ENCODE results near the gene FBXO8.
"Not testable (repeated sequence)": the region's sequence is repeated elsewhere in the genome, so short reads cannot be mapped to it uniquely, and the experiment has no call there.

The FBXO8 gene, protein sequence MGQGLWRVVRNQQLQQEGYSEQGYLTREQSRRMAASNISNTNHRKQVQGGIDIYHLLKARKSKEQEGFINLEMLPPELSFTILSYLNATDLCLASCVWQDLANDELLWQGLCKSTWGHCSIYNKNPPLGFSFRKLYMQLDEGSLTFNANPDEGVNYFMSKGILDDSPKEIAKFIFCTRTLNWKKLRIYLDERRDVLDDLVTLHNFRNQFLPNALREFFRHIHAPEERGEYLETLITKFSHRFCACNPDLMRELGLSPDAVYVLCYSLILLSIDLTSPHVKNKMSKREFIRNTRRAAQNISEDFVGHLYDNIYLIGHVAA

DNA sequence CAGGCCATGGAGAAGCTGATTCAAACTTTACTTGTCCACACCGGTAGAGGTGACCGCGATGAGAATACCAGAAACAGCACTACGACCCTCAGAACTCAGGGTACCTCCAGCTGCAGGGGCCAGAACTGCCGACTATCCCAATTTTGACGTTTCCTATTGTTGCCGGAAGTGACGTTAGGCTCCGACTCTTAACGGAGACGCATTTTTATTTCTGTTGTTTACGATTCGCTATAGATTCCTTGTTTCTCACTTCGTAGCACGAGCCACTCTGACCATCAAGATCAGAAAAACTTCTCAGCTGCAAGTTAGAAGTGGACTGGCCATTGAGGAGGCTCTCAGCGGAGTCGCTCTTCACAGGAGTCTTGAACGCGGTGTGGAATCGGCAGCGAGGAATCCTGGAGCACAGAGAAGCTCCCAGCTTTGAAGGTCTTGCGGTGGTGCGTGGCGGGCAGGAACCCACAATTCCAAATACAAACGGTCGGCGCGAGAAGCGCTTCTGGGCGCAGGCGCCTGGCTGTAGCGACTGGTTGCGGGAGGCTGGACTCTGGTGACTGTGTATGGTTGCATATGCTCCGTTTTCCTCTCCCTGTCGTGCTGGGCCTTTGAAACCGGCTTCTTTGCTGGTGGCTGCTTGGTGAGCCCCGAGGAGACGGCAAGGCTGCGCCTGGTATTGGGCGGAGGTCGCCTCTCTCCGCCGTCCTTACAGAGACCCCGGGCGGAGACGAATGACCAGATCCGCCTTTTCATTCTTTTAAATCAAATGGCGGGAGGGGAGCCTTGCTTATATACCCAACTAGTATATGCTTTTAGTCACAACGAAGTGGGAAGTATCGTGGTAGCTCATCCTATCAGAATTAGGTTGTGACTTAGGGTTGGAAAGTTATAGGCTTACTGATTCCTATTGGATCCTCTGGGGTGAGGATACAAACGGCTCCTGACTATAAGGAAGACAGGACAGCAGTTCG lies at the start of gene FBXO8, which contains the start of gene CEP44:
FBXO8 (minus strand) TSS at position 161 of the 965 bp plus-strand sequence. CDS start 20,575 bp downstream, outside the sequence.
CEP44 (plus strand) TSS at position 405 of the 965 bp plus-strand sequence. CDS start 15,211 bp downstream, outside the sequence.
- in situ Hi-C loops (cut with MboI; ENCODE audit: low pct_unique_long_range_greater_than_20kb, low sequenced_read_pairs): no loop called here
- DNase-seq: peak; percentile 85

DNA sequence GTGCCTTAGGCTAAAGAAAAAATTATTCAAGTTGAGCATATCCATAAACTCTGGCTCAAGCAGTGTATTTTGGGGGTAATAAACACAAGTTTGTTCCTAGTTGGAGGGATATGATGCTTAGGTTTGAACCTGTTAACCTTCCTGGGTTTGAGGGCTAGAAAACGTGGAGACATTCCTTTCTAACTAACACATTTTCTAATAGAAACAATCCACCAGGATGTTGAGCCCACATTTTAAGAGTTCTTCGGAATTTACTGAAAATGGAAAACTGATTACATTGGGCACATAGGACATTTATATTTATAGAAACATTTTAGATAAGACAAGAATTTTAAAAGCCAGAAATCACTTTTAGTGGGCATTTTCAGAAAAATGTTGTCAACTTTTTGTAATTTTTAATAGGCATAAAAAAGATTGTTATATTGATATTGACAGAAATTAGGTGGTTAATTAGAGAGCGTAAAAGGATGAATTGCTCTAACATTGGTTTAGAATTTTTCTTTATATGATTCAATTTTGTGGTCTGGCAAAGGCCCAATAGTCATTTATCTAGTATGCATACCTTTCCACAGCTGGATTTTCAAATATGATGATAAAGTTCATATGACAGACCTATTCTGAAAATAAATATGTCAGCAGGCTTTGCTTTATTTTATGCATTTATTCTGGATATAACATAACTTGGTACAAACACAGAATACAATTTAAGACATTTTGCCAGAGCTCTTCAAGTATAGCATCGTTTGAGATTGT lies 49.5 kb upstream of the FBXO8 start:
- in situ Hi-C loops (cut with MboI; ENCODE audit: low pct_unique_long_range_greater_than_20kb, low sequenced_read_pairs): no loop called here
- DNase-seq: no peak

DNA sequence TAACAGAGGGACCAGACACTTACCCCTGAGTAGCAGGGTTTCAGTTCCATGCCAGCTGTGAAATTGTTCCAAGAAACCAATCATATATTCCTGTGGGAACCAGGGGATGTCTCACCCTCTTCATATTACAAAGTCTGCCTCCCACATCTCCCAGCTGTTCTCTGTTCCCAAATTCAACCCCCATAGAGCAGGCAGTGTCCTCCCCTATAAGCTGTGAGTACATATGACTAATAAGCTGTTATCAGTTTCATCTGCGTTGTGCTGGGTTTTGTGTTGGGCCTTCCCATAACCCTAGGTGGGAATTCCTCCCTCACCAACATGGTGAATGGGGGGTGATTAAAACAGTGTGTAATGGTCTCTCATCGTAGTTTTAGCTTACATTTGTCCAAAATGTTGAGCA lies 41.3 kb upstream of the FBXO8 start:
- in situ Hi-C loops (cut with MboI; ENCODE audit: low pct_unique_long_range_greater_than_20kb, low sequenced_read_pairs): no loop called here

DNA sequence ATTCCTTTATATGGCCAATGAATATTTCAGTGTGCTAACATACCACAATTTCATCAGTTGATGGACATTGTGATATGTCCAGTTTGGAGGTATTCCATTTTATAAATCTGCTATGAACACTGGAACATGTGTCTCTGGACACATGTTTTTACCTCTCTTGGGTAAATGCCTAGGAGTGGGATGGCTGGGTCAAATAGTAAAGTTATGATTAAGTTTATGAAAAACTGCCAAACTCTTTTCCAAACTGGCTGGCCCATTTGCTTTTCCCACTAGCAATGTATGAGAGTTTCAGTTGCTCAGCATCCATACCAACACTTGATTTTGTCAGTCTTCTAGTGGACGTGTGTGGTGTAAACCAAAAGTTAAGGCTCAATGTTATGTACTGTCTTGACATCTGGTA lies 40.8 kb upstream of the FBXO8 start:
- in situ Hi-C loops (cut with MboI; ENCODE audit: low pct_unique_long_range_greater_than_20kb, low sequenced_read_pairs): no loop called here
- no peak for DNase-seq

More for the DNA sequence above, 41.3 kb upstream of the FBXO8 start:
- DNase-seq: no peak

DNA sequence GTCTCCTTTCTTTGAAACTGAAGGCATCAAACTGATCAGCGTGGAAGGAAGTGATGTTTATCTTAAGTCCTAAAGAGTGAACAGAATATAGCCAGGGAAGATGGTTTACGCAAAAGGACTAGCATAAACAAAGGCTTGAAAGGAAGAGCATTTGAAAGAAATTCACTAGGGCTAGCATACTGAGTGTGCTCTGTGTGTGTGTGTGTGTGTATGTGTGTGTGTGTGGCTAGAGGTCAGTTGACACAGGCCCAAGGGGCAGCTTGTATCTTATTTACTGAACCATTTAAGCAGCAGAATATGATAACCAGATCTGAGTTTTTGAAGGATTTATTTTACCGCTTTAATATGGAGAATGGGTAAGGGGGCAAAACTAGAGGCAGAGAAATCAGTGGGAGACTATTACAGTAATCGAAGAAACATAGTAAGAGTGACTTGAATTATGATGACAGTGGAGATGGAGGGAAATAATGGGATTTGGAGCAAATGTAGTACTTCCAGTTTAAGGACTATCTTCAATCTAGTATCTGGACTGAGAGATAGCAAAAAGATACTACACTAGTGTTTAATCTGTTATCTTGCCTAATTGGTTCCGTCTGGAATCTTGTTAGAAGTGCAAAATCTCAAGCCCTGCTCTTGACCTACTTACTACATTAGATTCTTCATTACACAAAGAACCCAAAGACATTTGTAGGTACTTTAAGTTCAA lies 37.2 kb upstream of the FBXO8 start:
- in situ Hi-C loops (cut with MboI; ENCODE audit: low pct_unique_long_range_greater_than_20kb, low sequenced_read_pairs): no loop called here
- DNase-seq: peak; percentile 8

DNA sequence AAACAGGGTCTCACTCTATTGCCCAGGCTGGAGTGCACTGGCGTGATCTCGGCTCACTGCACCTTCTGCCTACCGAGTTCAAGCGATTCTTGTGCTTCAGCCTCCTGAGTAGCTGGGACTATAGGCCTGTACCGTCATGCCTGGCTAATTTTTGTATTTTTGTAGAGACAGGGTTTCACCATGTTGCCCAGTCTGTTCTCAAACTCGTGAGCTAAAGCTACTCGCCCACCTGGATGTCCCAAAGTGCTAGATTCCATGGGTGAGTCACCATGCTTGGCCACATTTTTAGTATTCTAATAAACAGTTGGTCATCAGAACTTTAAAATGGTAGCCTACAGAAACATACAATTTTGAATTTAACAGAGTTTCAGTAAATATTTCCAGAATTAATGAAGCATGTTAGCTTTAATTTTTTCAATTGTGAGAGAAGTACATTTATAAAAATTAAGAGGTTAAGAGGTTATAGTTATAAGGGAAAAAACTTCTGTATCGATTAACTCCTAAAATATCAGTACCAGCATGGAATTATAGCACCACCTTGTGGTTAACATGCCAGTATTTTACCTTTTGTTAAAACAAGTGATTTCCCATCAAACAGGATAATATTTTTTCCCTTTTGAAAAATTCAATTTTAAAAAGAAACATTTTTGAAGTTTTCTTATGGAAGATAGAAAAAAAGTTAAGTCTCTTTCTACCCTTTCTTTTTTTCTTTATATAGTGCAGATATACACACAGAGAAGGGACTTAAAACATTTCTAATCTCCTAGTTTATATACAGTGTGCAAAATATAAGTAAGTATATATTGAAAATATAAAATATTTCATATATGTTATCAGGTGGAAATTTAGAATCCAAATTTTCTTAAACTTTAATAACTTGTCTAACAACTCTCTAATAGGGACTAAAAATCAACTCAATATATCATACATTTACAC lies 35.6 kb upstream of the FBXO8 start:
- peak; percentile 24 for DNase-seq
- in situ Hi-C loops (cut with MboI; ENCODE audit: low pct_unique_long_range_greater_than_20kb, low sequenced_read_pairs): no loop called here

DNA sequence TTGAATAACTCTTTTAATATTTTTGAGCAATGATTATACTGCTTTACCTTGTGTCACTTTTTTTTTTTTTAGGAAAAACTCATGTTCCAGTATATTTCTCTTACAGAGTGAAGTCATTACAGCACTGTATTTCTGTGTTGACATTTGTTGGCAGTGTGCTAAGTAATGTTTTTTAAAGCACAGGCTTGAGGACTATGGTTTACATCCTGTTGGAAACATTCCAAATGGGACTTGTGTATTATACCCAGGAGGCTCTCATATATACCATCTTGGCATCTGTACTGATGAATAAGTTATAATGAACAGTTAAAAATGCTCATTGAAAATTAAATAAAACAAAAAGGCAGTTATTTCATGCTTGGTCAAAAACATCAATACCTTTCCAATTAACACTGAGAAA lies 34.1 kb upstream of the FBXO8 start:
- in situ Hi-C loops (cut with MboI; ENCODE audit: low pct_unique_long_range_greater_than_20kb, low sequenced_read_pairs): no loop called here
- no peak for DNase-seq

DNA sequence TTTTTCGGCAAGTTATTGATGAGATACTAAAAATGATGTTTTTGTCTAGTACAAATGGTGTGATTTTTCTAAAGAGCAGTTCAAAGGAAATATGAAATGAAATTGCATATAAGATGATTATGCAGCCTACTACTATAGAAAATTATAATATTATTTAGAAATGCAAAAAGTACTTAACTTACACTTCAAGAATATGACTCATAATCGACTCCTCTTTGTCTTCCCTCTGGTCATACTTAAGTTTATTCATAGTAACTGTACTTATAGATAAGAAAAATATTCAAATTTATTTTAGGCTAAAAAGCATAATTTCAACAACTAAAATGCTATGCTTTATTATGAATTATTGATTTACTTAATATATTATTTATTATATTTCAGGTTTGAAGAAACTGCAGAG lies 33.5 kb upstream of the FBXO8 start:
- DNase-seq: no peak
- in situ Hi-C loops (cut with MboI; ENCODE audit: low pct_unique_long_range_greater_than_20kb, low sequenced_read_pairs): no loop called here

DNA sequence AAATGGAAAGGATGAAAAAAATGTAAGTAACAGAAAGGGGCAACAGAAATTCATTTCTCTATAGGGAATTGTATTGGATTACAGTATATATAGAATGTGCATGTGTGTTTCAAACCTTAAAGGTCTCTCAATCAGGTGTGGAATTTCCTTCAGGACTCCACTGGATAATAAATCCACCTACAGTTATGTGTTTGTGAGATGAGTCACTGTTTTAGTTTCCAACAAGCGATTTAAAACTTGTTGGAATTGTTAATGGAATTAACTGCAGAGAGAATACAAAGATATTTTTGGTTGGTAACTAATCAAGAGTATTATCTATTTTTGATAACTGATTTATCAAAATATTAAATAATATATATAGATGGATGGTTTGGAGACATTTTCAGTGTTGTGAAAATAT lies 33.1 kb upstream of the FBXO8 start:
- in situ Hi-C loops (cut with MboI; ENCODE audit: low pct_unique_long_range_greater_than_20kb, low sequenced_read_pairs): no loop called here
- DNase-seq: no peak

DNA sequence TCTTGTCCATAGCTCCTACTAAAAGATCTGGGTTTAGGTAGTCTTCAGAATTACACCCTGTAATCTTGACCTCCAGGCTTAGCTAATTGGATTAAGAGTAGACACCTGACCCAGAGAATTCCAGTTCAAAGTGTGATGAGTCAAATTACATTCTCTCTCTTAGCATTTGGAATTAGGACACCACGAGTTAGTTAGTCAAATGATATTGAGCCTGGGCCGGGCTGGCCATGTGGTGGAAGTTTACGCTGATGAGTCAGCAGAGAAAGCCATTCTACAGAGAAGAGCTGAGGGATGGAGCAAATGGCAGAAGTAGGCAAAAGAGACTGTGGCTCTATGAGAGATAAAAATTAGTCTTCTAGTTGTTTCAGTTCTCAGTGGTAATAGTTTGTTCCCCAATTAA lies 31.3 kb upstream of the FBXO8 start:
- DNase-seq: no peak
- in situ Hi-C loops (cut with MboI; ENCODE audit: low pct_unique_long_range_greater_than_20kb, low sequenced_read_pairs): no loop called here

DNA sequence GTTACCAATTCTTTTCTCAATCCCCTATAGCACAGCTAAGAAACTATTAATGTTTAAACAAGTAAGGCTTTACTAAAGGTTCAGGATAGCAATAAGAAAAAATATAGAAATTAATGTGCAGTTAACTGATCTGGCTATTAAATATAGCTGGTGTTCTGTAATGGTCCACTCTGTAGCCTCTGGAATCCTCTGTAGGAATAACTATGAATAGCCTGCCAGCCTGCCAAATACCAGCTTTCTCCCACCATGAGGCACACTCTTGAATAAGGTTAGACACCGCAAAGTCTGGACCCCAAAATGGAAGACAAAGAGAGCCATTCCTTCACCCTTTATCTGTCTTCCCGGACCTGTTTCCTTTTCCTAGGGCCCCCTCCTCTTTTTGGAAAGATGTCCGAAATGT lies 30.8 kb upstream of the FBXO8 start:
- DNase-seq: no peak
- in situ Hi-C loops (cut with MboI; ENCODE audit: low pct_unique_long_range_greater_than_20kb, low sequenced_read_pairs): no loop called here

DNA sequence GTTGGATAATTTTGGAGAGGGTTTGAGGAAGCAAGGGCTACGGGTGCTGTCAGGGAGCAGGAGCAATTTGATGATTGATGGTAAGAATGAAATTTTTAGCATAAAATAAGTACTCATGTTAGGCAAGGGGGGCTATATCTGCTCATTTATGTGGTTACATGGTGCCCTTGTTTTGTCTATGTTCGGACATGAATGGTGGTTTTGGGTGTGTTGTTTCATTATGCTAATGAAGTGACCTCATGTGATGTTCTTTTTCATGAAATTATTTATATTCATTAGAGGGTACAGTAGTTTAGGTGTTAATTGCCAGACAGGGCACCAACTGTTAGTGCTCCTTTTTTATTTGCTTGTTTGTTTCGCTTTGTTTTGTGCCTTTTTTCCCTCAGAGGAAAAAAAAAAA lies 29.5 kb upstream of the FBXO8 start:
- in situ Hi-C loops (cut with MboI; ENCODE audit: low pct_unique_long_range_greater_than_20kb, low sequenced_read_pairs): no loop called here
- DNase-seq: no peak

DNA sequence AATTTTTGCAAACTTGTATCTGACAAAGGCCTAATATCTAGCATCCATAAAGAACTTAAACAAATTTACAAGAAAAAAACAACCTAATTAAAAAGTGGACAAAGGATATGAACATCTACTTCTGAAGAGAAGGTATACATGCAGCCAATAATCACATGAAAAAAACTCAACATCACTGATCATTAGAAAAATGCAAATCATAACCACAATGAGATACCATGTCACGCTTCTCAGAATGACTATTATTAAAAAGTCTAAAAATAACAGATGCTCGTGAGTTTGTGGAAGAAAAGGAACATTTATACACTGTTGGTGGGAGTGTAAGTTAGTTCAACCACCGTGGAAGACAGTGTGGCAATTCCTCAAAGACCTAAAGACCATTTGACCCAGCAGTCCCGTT lies 24.2 kb upstream of the FBXO8 start:
- DNase-seq: no peak
- in situ Hi-C loops (cut with MboI; ENCODE audit: low pct_unique_long_range_greater_than_20kb, low sequenced_read_pairs): no loop called here

DNA sequence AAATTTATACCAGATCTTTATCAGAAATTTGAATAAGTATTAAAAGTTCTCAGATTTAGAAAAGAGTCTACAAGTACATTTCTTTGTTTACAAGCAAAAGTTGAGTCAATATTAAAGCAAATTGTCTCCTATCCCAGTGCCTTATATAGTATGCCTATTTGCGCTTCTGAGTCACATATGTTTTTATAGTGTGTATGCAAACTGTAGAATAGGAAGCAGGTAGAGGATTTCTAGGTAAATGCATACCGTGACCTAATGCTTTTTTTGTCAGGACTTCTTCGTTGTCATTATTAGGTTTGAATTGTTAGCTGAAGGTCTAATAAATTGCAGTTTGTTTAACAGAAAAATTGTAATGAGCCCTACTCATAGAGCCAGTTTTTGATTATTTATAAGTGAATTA lies 22.5 kb upstream of the FBXO8 start:
- in situ Hi-C loops (cut with MboI; ENCODE audit: low pct_unique_long_range_greater_than_20kb, low sequenced_read_pairs): no loop called here
- no peak for DNase-seq

DNA sequence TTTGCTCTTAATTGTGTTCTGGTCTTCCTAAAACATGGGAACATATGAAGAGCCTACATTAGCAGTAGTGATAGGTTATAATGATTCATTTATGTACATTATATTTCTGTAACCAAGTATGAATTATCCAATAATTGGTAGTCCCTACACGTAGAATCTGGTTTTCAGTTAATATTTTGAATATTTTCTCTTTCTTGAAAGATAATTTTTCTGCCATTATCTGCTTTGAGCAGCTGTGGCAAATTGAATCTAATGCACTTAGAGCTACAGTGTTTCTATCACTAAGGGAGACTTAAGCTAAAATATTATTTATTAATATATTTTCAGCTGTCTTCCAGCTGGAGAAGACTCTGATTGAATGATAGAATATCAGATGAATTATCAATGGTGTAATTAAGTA lies 21.2 kb upstream of the FBXO8 start:
- no peak for DNase-seq
- in situ Hi-C loops (cut with MboI; ENCODE audit: low pct_unique_long_range_greater_than_20kb, low sequenced_read_pairs): no loop called here

DNA sequence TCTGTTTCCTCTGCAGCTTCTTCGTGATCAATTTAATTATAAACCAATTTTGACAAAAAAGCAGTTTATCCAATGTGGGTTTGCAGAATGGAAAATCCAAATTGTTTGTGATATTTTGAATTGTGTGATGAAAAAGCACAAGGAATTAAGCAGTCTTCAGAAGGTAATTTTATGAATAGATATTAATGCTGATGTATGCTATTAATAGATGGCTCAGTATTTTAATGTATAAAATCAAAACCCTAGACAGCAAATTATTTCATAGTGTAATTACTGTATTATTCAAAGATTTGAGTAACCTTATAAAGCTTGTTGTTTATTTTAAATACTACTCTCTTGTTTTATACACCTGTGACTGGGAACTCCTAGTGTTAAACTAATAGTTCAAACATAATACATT lies 20.2 kb upstream of the FBXO8 start:
- no peak for DNase-seq
- in situ Hi-C loops (cut with MboI; ENCODE audit: low pct_unique_long_range_greater_than_20kb, low sequenced_read_pairs): no loop called here

DNA sequence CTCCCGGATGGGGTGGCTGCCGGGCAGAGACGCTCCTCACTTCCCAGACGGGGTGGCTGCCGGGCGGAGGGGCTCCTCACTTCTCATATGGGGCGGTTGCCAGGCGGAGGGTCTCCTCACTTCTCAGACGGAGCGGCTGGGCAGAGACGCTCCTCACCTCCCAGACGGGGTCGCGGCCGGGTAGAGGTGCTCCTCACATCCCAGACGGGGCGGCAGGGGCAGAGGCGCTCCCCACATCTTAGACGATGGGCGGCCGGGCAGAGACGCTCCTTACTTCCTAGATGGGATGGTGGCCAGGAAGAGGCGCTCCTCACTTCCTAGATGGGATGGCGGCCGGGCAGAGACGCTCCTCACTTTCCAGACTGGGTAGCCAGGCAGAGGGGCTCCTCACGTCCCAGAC lies 11.7 kb upstream of the FBXO8 start:
- DNase-seq; in situ Hi-C loops (cut with MboI; ENCODE audit: low pct_unique_long_range_greater_than_20kb, low sequenced_read_pairs): not testable (repeated sequence)

DNA sequence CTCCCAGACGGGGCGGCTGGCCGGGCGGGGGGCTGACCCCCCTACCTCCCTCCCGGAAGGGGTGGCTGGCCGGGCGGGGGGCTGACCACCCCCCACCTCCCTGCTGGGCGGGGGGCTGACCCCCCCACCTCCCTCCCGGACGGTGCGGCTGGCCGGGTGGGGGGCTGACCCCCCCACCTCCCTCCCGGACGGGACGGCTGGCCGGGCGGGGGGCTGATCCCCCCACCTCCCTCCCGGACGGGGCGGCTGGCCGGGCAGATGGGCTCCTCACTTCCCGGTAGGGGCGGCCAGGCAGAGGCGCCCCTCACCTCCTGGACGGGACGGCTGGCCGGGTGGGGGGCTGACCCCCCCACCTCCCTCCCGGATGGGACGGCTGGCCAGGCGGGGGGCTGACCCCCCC lies 11.2 kb upstream of the FBXO8 start:
- DNase-seq; in situ Hi-C loops (cut with MboI; ENCODE audit: low pct_unique_long_range_greater_than_20kb, low sequenced_read_pairs): not testable (repeated sequence)

Data from KBM-7 (cell line).